IMR-90 (cell line): ENCODE measurements around the gene PARP3. TPM values are rescaled to one million over a fixed set of nuclear protein-coding genes. Genes with fewer than 3 reads are reported as not detected.

Experiments used
- ATAC-seq: fragments of 200-7000 bp; cut with Tn5 transposase; 2 replicates; pipeline ENCODE4 v1.9.1; 2020; ENCODE audit warnings: low read depth, mild to moderate bottlenecking, moderate library complexity
- BruUV-seq: library from RNA; stranded (reverse); fragments of 400-500 nt; replicated peaks from 2 replicates; lab custom pipeline; 2021; lab: Mats Ljungman, UMichigan
- CTCF ChIA-PET: fragments of 300-600 bp; formaldehyde crosslinking; extraction: SDS; loops from one replicate; lab custom pipeline; 2021; ENCODE audit warnings: antibody characterized with exemption; lab: Yijun Ruan, JAX
- POLR2A ChIA-PET: fragments of 300-600 bp; sonication (Branson Sonifier 250); formaldehyde crosslinking; loops from one replicate; lab custom pipeline; 2022; ENCODE audit warnings: antibody characterized with exemption; ENCODE audit not compliant: unreplicated experiment; lab: Charles Lee
- DNase-seq: peaks from one replicate; pipeline ENCODE4 v3.0.0; 2013
- H2AFZ ChIP-seq: replicated peaks from 2 replicates; pipeline ENCODE3; 2013; ENCODE audit warnings: low read length, mild to moderate bottlenecking; ENCODE audit not compliant: poor library complexity
- H2AK5ac ChIP-seq: 2 replicates; pipeline ENCODE4 v1.6.1; 2013; ENCODE audit warnings: low read depth, low read length, inconsistent platforms
- H2AK9ac ChIP-seq: replicated peaks from 2 replicates; pipeline ENCODE3; 2013; ENCODE audit warnings: mild to moderate bottlenecking, low read depth, low read length, moderate library complexity; ENCODE audit not compliant: poor library complexity
- H2BK120ac ChIP-seq: 2 replicates; pipeline ENCODE4 v1.6.1; 2013; ENCODE audit warnings: low read depth, low read length, inconsistent platforms
- H2BK15ac ChIP-seq: 3 replicates; pipeline ENCODE4 v1.6.1; 2013; ENCODE audit warnings: low read depth, low read length, inconsistent platforms
- H2BK20ac ChIP-seq: 2 replicates; pipeline ENCODE4 v1.6.1; 2013; ENCODE audit warnings: low read depth, mild to moderate bottlenecking, inconsistent platforms, low read length, moderate library complexity
- H2BK5ac ChIP-seq: 2 replicates; pipeline ENCODE4 v1.6.1; 2013; ENCODE audit warnings: mild to moderate bottlenecking, low read depth, low read length, inconsistent platforms; ENCODE audit not compliant: poor library complexity, severe bottlenecking
- H3K14ac ChIP-seq: replicated peaks from 2 replicates; pipeline ENCODE4 v1.6.1; 2013; ENCODE audit warnings: low read depth, low read length, inconsistent platforms
- H3K18ac ChIP-seq: 2 replicates; pipeline ENCODE4 v1.6.1; 2013; ENCODE audit warnings: low read depth, low read length, control low read depth
- H3K23ac ChIP-seq: 2 replicates; pipeline ENCODE4 v1.6.1; 2013; ENCODE audit warnings: low read depth, low read length, inconsistent platforms
- H3K27ac ChIP-seq: 2 replicates; pipeline ENCODE4 v1.5.1; 2013; ENCODE audit warnings: mild to moderate bottlenecking, control low read depth, low read length; ENCODE audit not compliant: insufficient read depth
- H3K27me3 ChIP-seq: 2 replicates; pipeline ENCODE4 v1.6.1; 2013; ENCODE audit warnings: low read length; ENCODE audit not compliant: control insufficient read depth, insufficient read depth
- H3K36me3 ChIP-seq: 2 replicates; pipeline ENCODE4 v1.6.1; 2013; ENCODE audit warnings: low read length, mixed read lengths; ENCODE audit not compliant: control insufficient read depth, insufficient read depth
- H3K4ac ChIP-seq: 2 replicates; pipeline ENCODE4 v1.6.1; 2013; ENCODE audit warnings: low read depth, low read length, inconsistent platforms
- H3K4me1 ChIP-seq: 2 replicates; pipeline ENCODE4 v1.6.1; 2013; ENCODE audit warnings: low read length, mixed read lengths; ENCODE audit not compliant: control insufficient read depth, insufficient read depth
- H3K4me2 ChIP-seq: 2 replicates; pipeline ENCODE4 v1.6.1; 2013; ENCODE audit warnings: low read depth, mild to moderate bottlenecking, control low read depth, low read length, moderate library complexity
- H3K4me3 ChIP-seq: 2 replicates; pipeline ENCODE4 v1.5.1; 2013; ENCODE audit warnings: low read depth, mild to moderate bottlenecking, control low read depth, low read length, moderate library complexity; ENCODE audit not compliant: insufficient read depth
- H3K56ac ChIP-seq: 2 replicates; pipeline ENCODE4 v1.6.1; 2013; ENCODE audit warnings: low read length, inconsistent platforms; ENCODE audit not compliant: insufficient read depth; ENCODE audit errors: extremely low read depth
- H3K79me1 ChIP-seq, 2 experiments: 2 replicates each; pipeline ENCODE4 v1.6.1; 2013; ENCODE audit warnings: low read length in 2 of 2, inconsistent platforms in 1 of 2, low read depth in 1 of 2
- H3K9ac ChIP-seq: 2 replicates; pipeline ENCODE4 v1.6.1; 2013; ENCODE audit warnings: low read depth, low read length, control low read depth
- H3K9me1 ChIP-seq: 2 replicates; pipeline ENCODE4 v1.6.1; 2013; ENCODE audit warnings: low read length, inconsistent platforms; ENCODE audit not compliant: insufficient read depth
- H3K9me3 ChIP-seq: 2 replicates; pipeline ENCODE4 v1.6.1; 2013; ENCODE audit warnings: low read length; ENCODE audit not compliant: control insufficient read depth, insufficient read depth
- H4K20me1 ChIP-seq: 2 replicates; pipeline ENCODE4 v1.6.1; 2013; ENCODE audit warnings: low read length, inconsistent platforms; ENCODE audit not compliant: insufficient read depth
- H4K5ac ChIP-seq: 2 replicates; pipeline ENCODE4 v1.6.1; 2013; ENCODE audit warnings: mild to moderate bottlenecking, low read depth, low read length, control low read depth
- H4K8ac ChIP-seq, 2 experiments: 2 replicates each; pipeline ENCODE4 v1.6.1; 2013; ENCODE audit warnings: low read depth in 2 of 2, low read length in 2 of 2, control low read depth in 1 of 2, inconsistent platforms in 1 of 2
- H4K91ac ChIP-seq: 2 replicates; pipeline ENCODE4 v1.6.1; 2013; ENCODE audit warnings: low read depth, low read length, inconsistent platforms; ENCODE audit not compliant: insufficient read depth
- BHLHE40 ChIP-seq: fragments of 150-350 bp; IDR thresholded peaks from 2 replicates; pipeline ENCODE4 v1.6.1; 2016; ENCODE audit warnings: mild to moderate bottlenecking, low read depth, low read length
- CEBPB ChIP-seq: IDR thresholded peaks from 2 replicates; pipeline ENCODE4 v1.6.1; 2012; ENCODE audit warnings: low read depth, low read length, improper control_type of control experiment
- CHD1 ChIP-seq: IDR thresholded peaks from 2 replicates; pipeline ENCODE4 v1.6.1; 2012; ENCODE audit warnings: low read depth, low read length, improper control_type of control experiment
- CTCF ChIP-seq: conservative IDR thresholded peaks from 2 replicates; pipeline ENCODE4 v1.5.1; 2012; ENCODE audit warnings: mild to moderate bottlenecking, low read depth, low read length, improper control_type of control experiment
- FOS ChIP-seq: fragments of 150-350 bp; IDR thresholded peaks from 2 replicates; pipeline ENCODE4 v1.6.1; 2016; ENCODE audit warnings: low read depth, low read length
- MAFK ChIP-seq: IDR thresholded peaks from 2 replicates; pipeline ENCODE4 v1.6.1; 2012; ENCODE audit warnings: low read depth, low read length, improper control_type of control experiment
- MAZ ChIP-seq: IDR thresholded peaks from 2 replicates; pipeline ENCODE4 v1.6.1; 2012; ENCODE audit warnings: low read depth, mild to moderate bottlenecking, low read length, improper control_type of control experiment, moderate library complexity, borderline replicate concordance
- MXI1 ChIP-seq: IDR thresholded peaks from 2 replicates; pipeline ENCODE4 v1.6.1; 2012; ENCODE audit warnings: low read depth, mild to moderate bottlenecking, low read length, moderate library complexity, borderline replicate concordance
- NFE2L2 ChIP-seq: fragments of 150-350 bp; IDR thresholded peaks from 2 replicates; pipeline ENCODE4 v1.6.1; 2016; ENCODE audit warnings: low read depth, mild to moderate bottlenecking, low read length
- POLR2A ChIP-seq: IDR thresholded peaks from 2 replicates; pipeline ENCODE4 v1.6.1; 2012; ENCODE audit warnings: mild to moderate bottlenecking, low read depth, low read length
- RAD21 ChIP-seq: IDR thresholded peaks from 2 replicates; pipeline ENCODE4 v1.6.1; 2012; ENCODE audit warnings: low read length, improper control_type of control experiment
- RCOR1 ChIP-seq: IDR thresholded peaks from 2 replicates; pipeline ENCODE4 v1.6.1; 2012; ENCODE audit warnings: mild to moderate bottlenecking, low read length, improper control_type of control experiment; ENCODE audit not compliant: insufficient replicate concordance
- RFX5 ChIP-seq: IDR thresholded peaks from 2 replicates; pipeline ENCODE4 v1.8.0; 2012; ENCODE audit warnings: low read depth, mild to moderate bottlenecking, low read length, moderate library complexity
- SMC3 ChIP-seq: fragments of 150-350 bp; IDR thresholded peaks from 2 replicates; pipeline ENCODE4 v1.6.1; 2016; ENCODE audit warnings: low read depth, mild to moderate bottlenecking, antibody characterized with exemption, low read length, moderate library complexity
- WGBS, 2 experiments: methylation state at CpG; one replicate each; pipeline versions ENCODE4 v1.1.5 to v1.1.7; 2013; ENCODE audit warnings: missing lambda C conversion rate in 2 of 2; ENCODE audit not compliant: insufficient read length in 1 of 2; ENCODE audit errors: extremely low coverage in 2 of 2; 5-methylcytosine and 5-hydroxymethylcytosine counted together
- dilution Hi-C: fragments of 300-500 bp; cut with HindIII; formaldehyde crosslinking; loops from one replicate; pipeline ENCODE4 v1.14.3; 2018; ENCODE audit warnings: low sequenced_read_pairs; ENCODE audit not compliant: unreplicated experiment
- in situ Hi-C: fragments of 300-500 bp; cut with MboI; formaldehyde crosslinking; loops from 3 replicates; pipeline ENCODE4 v1.14.3; 2019; ENCODE audit warnings: low sequenced_read_pairs, inconsistent platforms, mixed read lengths
- intact Hi-C: fragments of 100-400 bp; cut with micrococcal nuclease; formaldehyde crosslinking; loops from 2 replicates; pipeline ENCODE4 v1.10.0; 2022
- polyA plus RNA-seq, 3 experiments: library from polyadenylated mRNA; depleted of rRNA; stranded (reverse); fragments of >200 nt; gene quantifications; 2 replicates each; pipeline ENCODE4 v1.2.3, GENCODE V29; 2012; ENCODE audit warnings: low replicate concordance in 1 of 3
- total RNA-seq: library from RNA; depleted of rRNA; stranded (reverse); fragments of >200 nt; gene quantifications from 2 replicates; pipeline ENCODE4 v1.2.3, GENCODE V29; 2012
- TF ChIP-seq, protein P1 (sequence below): fragments of 150-350 bp; IDR thresholded peaks from 2 replicates; pipeline ENCODE4 v1.6.1; 2017; ENCODE audit warnings: mild to moderate bottlenecking, antibody characterized with exemption, low read length, low read depth
- TF ChIP-seq, protein P2 (sequence below): fragments of 150-350 bp; IDR thresholded peaks from 2 replicates; pipeline ENCODE4 v1.6.1; 2016; ENCODE audit warnings: low read depth, mild to moderate bottlenecking, low read length, moderate library complexity, borderline replicate concordance

PARP3 gene
- total and polyA plus RNA-seq, 2 of the 4 experiments (the other 2 are of a cell fraction): 16.3 to 22.0 TPM

- H3K56ac ChIP-seq: no peak overlapping the region
- no peaks in the 10 kb centered on the region for H3K27me3 ChIP-seq
- no peak overlapping the region for H3K27ac ChIP-seq
- no peak overlapping the region for H3K18ac ChIP-seq
- H2BK15ac ChIP-seq: no peak overlapping the region
- H3K9me1 ChIP-seq: no peaks in the 10 kb centered on the region
- CTCF ChIA-PET: no interaction called here
- H3K9ac ChIP-seq: no peak overlapping the region
- ATAC-seq (no peak), DNase-seq (no peak)
- H2AFZ ChIP-seq: no peak overlapping the region
- no peaks in the 10 kb centered on the region for H3K36me3 ChIP-seq
- no peak overlapping the region for H3K14ac ChIP-seq
- TF ChIP-seq POLR2A (no peak), RFX5 (no peak), SMC3 (no peak), MAFK (no peak), RAD21 (no peak), CEBPB (no peak), CHD1 (no peak), BHLHE40 (no peak), MAZ (no peak), MXI1 (no peak), RCOR1 (no peak), FOS (no peak), NFE2L2 (no peak), CTCF (no peak)
- TF ChIP-seq, protein P1, sequence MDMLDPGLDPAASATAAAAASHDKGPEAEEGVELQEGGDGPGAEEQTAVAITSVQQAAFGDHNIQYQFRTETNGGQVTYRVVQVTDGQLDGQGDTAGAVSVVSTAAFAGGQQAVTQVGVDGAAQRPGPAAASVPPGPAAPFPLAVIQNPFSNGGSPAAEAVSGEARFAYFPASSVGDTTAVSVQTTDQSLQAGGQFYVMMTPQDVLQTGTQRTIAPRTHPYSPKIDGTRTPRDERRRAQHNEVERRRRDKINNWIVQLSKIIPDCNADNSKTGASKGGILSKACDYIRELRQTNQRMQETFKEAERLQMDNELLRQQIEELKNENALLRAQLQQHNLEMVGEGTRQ: no peak
- TF ChIP-seq, protein P2, sequence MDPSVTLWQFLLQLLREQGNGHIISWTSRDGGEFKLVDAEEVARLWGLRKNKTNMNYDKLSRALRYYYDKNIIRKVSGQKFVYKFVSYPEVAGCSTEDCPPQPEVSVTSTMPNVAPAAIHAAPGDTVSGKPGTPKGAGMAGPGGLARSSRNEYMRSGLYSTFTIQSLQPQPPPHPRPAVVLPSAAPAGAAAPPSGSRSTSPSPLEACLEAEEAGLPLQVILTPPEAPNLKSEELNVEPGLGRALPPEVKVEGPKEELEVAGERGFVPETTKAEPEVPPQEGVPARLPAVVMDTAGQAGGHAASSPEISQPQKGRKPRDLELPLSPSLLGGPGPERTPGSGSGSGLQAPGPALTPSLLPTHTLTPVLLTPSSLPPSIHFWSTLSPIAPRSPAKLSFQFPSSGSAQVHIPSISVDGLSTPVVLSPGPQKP: no peak
- H3K23ac ChIP-seq: no peak overlapping the region
- no peaks in the 10 kb centered on the region for H3K9me3 ChIP-seq
- 92% methylated on average over 2 of the region's 11 CpGs; no CpG with 5 or more reads in 1 of the 2 experiments for WGBS, 2 experiments
- POLR2A ChIA-PET: no interaction called here
- in situ Hi-C loops (no loop called here), intact Hi-C loops (loop anchor here (10.0 kb wide), 1 partner anchor 586 kb away; no protein-coding TSS in a partner anchor), dilution Hi-C loops (no loop called here)
- no peaks in the 10 kb centered on the region for H4K20me1 ChIP-seq
- H2AK9ac ChIP-seq: no peak overlapping the region
- no peak overlapping the region for H2AK5ac ChIP-seq
- no peaks in the 10 kb centered on the region for H3K4me1 ChIP-seq
- H4K5ac ChIP-seq: no peak overlapping the region
- H3K79me1 ChIP-seq: no peaks in the 10 kb centered on the region
- H4K8ac ChIP-seq: no peak overlapping the region
- H3K4me2 ChIP-seq: no peak overlapping the region
- no peak overlapping the region for H2BK120ac ChIP-seq
- BruUV-seq: no TSS peak
- H2BK5ac ChIP-seq: no peak overlapping the region
- H4K91ac ChIP-seq: no peak overlapping the region
- H3K4ac ChIP-seq: no peak overlapping the region
- no peak overlapping the region for H2BK20ac ChIP-seq
- no peak overlapping the region for H3K4me3 ChIP-seq
Observed at GRCh38 chr3:51921081-51921578, 21.0 kb upstream of the PARP3 start.
